ENCODE measurements around the gene EEF1AKMT2. TPM values are rescaled to one million over a fixed set of nuclear protein-coding genes. Genes with fewer than 3 reads are reported as not detected.
"Not testable (repeated sequence)": the region's sequence is repeated elsewhere in the genome, so short reads cannot be mapped to it uniquely, and the experiment has no call there.

Gene EEF1AKMT2
- total RNA-seq, 4 donors from 2014 or later: 10.0 to 18.4 (median 13.2) TPM

GRCh38 chr10:124827474-124827873 lies 35.8 kb upstream of the EEF1AKMT2 start:
- 38 to 41% methylated on average over 3 of the region's 3 CpGs for WGBS, 2 donors
- DNase-seq (ENCODE audit: low spot score in 2 of 2): peak in 1 of 2 donors; percentile 36
- Histone ChIP-seq H3K36me3 (peaks cover 0 to 55% (median 8%) of the 10 kb centered on the region in 3 donors), H3K27me3 (no peaks in the 10 kb centered on the region), H3K4me1 (peaks cover 0 to 19% (median 0%) of the 10 kb centered on the region in 4 donors), H3K4me3 (no peak overlapping the region), H3K27ac (peak overlapping the region in 1 of 4 donors; percentile 71), H3K9me3 (no peaks in the 10 kb centered on the region)
- TF ChIP-seq EP300 (IDR thresholded peaks at IDR 0.05) (no peak), CTCF (IDR thresholded peaks at IDR 0.05) (peak; percentile 37 to 58 (median 42)), POLR2A (IDR thresholded peaks at IDR 0.05) (no peak)

- Histone ChIP-seq H3K27ac (no peak overlapping the region), H3K4me3 (no peak overlapping the region), H3K9me3 (no peaks in the 10 kb centered on the region), H3K36me3 (peaks cover 0 to 56% (median 6%) of the 10 kb centered on the region in 3 donors), H3K27me3 (no peaks in the 10 kb centered on the region), H3K4me1 (peaks cover 0 to 15% (median 0%) of the 10 kb centered on the region in 4 donors)
- no peak for DNase-seq (ENCODE audit: low spot score in 2 of 2)
- no peak for TF ChIP-seq CTCF (IDR thresholded peaks at IDR 0.05)
- no peak for TF ChIP-seq EP300 (IDR thresholded peaks at IDR 0.05)
- TF ChIP-seq POLR2A (IDR thresholded peaks at IDR 0.05): no peak
- WGBS, 2 donors: 93% methylated on average over 4 of the region's 4 CpGs
These were observed 34.6 kb upstream of the EEF1AKMT2 start for GRCh38 chr10:124826262-124826661.

GRCh38 chr10:124825702-124826101 lies 34.0 kb upstream of the EEF1AKMT2 start:
- H3K27me3 ChIP-seq: no peaks in the 10 kb centered on the region
- H3K27ac ChIP-seq: no peak overlapping the region
- no peaks in the 10 kb centered on the region for H3K9me3 ChIP-seq
- H3K4me1 ChIP-seq: peaks cover 0 to 10% (median 0%) of the 10 kb centered on the region in 4 donors
- TF ChIP-seq EP300 (IDR thresholded peaks at IDR 0.05) (no peak), POLR2A (IDR thresholded peaks at IDR 0.05) (no peak), CTCF (IDR thresholded peaks at IDR 0.05) (no peak)
- H3K4me3 ChIP-seq: no peak overlapping the region
- DNase-seq (ENCODE audit: low spot score in 2 of 2): no peak
- peaks cover 0 to 59% (median 6%) of the 10 kb centered on the region in 3 donors for H3K36me3 ChIP-seq

- H3K27me3 ChIP-seq; H3K9me3 ChIP-seq; DNase-seq (ENCODE audit: low spot score in 2 of 2); H3K4me1 ChIP-seq; H3K27ac ChIP-seq; H3K4me3 ChIP-seq: not testable (repeated sequence)
- 87 to 89% methylated on average over 7 of the region's 7 CpGs for WGBS, 2 donors
- H3K36me3 ChIP-seq: peaks cover 0 to 60% (median 6%) of the 10 kb centered on the region in 3 donors
These were observed 33.2 kb upstream of the EEF1AKMT2 start for GRCh38 chr10:124824932-124825331.

- Histone ChIP-seq H3K27ac (no peak overlapping the region), H3K36me3 (peaks cover 0 to 60% (median 6%) of the 10 kb centered on the region in 3 donors), H3K27me3 (no peaks in the 10 kb centered on the region), H3K4me3 (no peak overlapping the region), H3K4me1 (peaks cover 0 to 2% (median 0%) of the 10 kb centered on the region in 4 donors), H3K9me3 (no peaks in the 10 kb centered on the region)
- no peak for DNase-seq (ENCODE audit: low spot score in 2 of 2)
- TF ChIP-seq POLR2A (IDR thresholded peaks at IDR 0.05): no peak
- TF ChIP-seq CTCF (IDR thresholded peaks at IDR 0.05): no peak
- no peak for TF ChIP-seq EP300 (IDR thresholded peaks at IDR 0.05)
- WGBS, 2 donors: 87 to 88% methylated on average over 1 of the region's 1 CpG
These were observed 32.8 kb upstream of the EEF1AKMT2 start for GRCh38 chr10:124824507-124824906.

- H3K4me1 ChIP-seq: no peaks in the 10 kb centered on the region
- H3K36me3 ChIP-seq: peaks cover 0 to 54% (median 4%) of the 10 kb centered on the region in 3 donors
- H3K27ac ChIP-seq: no peak overlapping the region
- TF ChIP-seq EP300 (IDR thresholded peaks at IDR 0.05) (no peak), POLR2A (IDR thresholded peaks at IDR 0.05) (no peak), CTCF (IDR thresholded peaks at IDR 0.05) (no peak)
- no peaks in the 10 kb centered on the region for H3K27me3 ChIP-seq
- DNase-seq (ENCODE audit: low spot score in 2 of 2): no peak
- H3K9me3 ChIP-seq: no peaks in the 10 kb centered on the region
- no peak overlapping the region for H3K4me3 ChIP-seq
- 96 to 97% methylated on average over 4 of the region's 4 CpGs for WGBS, 2 donors
These were observed 29.8 kb upstream of the EEF1AKMT2 start for GRCh38 chr10:124821520-124821919.
